NCI-H128 (cell line): ENCODE measurements around the gene TOGARAM2.
"Not testable (repeated sequence)": the region's sequence is repeated elsewhere in the genome, so short reads cannot be mapped to it uniquely, and the experiment has no call there.

Source experiments
- DNase-seq: peaks from one replicate; lab custom pipeline; 2025; ENCODE audit not compliant: unreplicated experiment; lab: John Stamatoyannopoulos, UW

TOGARAM2 gene

DNA sequence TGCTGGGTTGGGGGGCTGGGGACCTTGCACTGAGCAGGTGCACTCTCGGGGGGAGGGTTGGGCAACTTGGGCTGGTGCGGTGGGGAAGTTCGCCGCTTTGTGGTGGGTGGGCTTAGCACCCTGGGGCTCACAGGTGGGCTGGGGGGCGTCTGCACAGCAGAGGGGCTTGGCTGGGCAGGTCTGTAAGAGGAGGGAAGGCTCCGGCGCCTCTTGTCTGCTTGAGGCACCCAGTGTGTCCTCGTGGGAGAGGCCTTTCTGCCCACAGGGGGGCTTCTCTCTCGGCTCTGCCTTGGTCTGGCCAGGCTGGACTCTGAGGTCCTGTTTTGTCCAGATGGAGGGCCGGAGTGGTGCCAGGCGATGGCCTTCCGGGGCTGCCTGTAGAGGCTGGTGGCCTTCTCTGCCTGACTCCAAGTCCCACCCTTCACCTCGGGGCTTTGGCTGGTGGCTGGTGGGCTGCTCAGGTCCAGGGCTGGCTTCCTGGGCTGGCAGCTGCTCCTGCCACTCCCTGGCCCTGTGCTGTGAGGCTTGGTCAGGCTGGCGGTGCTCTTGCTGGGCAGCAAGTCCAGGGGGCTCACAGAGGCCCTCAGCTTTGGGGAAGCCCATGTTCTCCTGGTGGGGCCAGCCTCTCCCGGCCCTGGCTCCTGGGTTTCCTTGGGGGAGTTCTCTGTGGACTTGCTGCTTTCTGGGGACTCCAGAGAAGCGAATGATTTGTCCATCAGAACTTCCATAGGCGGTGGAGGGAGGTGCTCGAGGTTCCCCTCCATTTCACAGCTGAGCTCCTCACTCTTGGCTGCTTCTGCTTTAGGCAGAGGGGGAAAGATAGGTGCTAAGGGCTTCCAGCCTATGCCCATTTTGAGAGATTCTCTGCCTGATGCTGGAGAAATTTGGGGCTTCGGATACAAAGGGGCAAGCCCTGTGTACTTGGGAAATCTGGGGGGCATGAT lies 90.2 kb downstream of the TOGARAM2 start:
- DNase-seq, result no peak

GRCh38 chr2:29072251-29072650 lies 91.2 kb downstream of the TOGARAM2 start:
- DNase-seq, result no peak

DNA sequence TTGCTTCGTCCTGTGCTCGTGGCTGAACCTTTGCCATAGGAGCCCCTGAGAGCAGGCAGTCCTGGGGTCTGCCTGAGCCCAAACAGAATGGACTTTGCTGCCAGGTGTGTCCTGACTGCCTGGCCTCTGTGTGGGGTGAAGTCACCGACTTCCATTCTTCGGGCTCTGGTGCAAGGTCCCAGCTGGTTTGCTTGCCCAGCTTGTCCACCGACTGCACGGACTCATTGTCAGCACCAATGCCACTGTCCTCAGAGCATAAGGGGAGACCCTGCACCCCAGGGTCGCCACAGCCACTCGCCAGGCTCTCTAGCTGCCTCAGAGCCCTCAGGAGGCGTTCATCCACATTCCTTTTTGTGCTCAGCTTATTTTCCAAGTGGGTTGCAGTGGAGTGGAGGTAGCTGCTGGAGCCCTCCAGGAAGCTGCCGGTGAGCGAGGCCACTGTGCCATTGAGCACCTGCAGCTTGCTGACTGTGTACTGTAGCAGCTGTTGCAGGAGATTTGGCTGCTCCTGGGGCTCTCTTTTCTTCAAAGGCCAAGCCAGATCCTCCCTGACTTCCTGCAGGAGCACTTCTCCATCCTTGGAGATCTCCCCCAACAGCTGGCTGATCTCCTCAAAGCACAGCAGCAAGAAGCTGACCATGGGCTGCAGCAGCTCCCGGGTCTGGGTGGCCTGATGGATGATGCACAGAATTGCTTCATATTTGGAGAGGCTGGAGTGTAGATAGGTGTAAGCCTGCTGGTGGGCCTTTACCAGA lies 92.0 kb downstream of the TOGARAM2 start:
- no peak for DNase-seq

DNA sequence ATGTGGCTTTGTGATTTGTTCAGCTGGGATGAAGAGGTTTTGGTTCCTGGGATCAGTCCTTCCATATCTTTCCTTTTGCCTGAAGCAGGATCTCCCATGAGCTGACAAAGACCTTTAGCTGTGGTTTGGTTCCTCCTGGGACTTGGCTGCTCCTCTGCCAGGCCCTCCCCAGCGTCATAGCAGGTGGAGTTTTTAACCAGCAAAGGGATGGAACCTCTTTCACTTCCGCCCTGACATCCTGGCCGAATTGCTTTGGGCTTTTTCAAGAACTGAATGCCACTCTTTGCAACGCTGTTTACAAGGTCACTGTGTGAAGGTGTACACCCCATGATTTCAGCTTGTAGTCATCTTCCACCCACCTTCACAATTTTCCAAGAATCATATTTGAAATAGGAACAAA lies 92.8 kb downstream of the TOGARAM2 start:
- no peak for DNase-seq

GRCh38 chr2:29074411-29074810 lies 93.3 kb downstream of the TOGARAM2 start, which contains the start of gene PCARE:
TSS of gene PCARE (minus strand) at chr2:29074523. CDS start at chr2:29074261, 262 bp downstream.
- no peak for DNase-seq

DNA sequence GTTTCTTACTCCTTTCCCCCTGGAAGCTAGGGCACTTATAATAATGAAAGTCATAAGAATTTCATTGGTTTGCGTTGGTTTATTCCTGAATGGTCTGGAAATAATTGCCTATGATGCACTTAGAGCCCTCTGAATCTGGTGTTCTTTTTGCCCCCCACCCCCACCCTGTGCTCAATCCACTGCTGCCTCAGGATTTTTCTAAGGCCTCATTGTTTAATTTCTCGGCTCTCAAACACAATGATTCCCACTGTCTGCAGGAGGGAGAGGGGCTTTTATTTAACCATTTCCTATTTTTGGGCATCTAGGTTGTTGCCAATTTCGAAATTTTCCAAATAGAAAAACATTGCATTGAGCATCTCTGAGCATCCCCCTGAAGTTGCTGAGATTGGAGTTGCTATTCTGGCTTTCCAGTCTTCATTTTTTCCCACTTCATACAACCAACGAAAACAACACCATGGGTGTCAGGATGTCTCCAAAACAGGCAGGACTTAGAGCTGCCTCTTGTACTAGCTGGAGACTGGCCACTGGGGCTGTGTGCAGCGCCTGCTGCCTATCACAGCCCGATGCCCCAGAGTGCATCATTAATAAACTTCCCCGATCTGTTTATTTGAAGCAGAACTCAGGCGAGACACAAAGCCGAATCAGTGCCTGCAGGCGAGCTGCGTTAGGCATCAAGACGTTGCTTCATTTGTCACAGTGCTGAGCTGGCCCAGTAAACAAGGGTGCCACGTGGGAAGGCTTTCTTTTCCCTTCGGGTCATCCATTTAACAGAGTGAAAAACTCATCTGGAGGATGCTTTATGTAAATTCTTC lies 95.0 kb downstream of the TOGARAM2 start:
- DNase-seq, result no peak

GRCh38 chr2:29079887-29080286 lies 98.8 kb downstream of the TOGARAM2 start:
- no peak for DNase-seq

- DNase-seq, result no peak
Measured at GRCh38 chr2:29080886-29081743, 100.0 kb downstream of the TOGARAM2 start.

- no peak for DNase-seq
Measured at GRCh38 chr2:29082804-29083495, 101.9 kb downstream of the TOGARAM2 start.

DNA sequence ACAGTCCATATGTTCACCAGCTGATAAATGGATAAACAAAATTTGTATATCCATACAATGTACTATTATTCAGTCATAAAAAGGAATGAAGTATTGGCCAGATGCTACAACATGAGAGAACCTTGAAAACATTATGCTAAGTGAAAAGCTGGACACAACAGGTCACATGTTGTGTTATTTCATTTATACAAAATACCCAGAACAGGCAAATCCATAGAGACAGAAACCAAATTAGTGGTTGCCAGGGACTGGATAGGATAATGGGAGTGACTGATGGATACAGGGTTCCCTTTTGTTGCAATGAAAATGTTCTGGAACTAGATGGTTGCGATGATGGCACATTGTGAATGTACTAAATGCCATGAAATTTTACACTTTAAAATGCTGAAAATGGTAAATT lies 103.5 kb downstream of the TOGARAM2 start:
- DNase-seq, result no peak

DNA sequence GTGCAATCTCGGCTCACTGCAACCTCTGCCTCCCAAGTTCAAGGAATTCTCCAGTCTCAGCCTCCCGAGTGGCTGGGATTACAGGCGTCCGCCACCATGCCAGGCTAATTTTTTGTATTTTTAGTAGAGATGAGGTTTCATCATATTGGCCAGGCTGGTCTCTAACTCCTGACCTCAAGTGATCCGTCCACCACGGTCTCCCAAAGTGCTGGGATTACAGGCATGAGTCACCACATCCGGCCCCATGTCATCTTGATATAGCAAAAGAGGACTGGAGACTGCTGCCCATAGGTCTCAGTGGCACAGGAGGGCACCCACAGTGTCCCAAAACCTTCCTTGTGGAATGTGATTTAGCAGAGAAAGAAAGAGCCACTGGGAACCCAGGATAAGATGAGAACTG lies 109.2 kb downstream of the TOGARAM2 start:
- not testable (repeated sequence) for DNase-seq

GRCh38 chr2:29096969-29097368 lies 115.9 kb downstream of the TOGARAM2 start:
- DNase-seq, result no peak

GRCh38 chr2:29097569-29097968 lies 116.5 kb downstream of the TOGARAM2 start:
- no peak for DNase-seq

GRCh38 chr2:29100564-29100963 lies 119.5 kb downstream of the TOGARAM2 start:
- DNase-seq, result no peak
